Astrocyte (in vitro differentiated cells and primary cell): ENCODE measurements around the gene EPHB1.

Experiments used
- EZH2 ChIP-seq: IDR thresholded peaks from 2 replicates; pipeline ENCODE4 v1.6.1; 2012; ENCODE audit warnings: mild to moderate bottlenecking, low read length, inconsistent platforms; ENCODE audit not compliant: insufficient read depth
- TF ChIP-seq, protein P1 (sequence below): IDR thresholded peaks from 2 replicates; pipeline ENCODE4 v1.5.1; 2011; ENCODE audit warnings: low read depth, mild to moderate bottlenecking, inconsistent platforms, low read length, moderate library complexity; ENCODE audit not compliant: insufficient read depth

DNA sequence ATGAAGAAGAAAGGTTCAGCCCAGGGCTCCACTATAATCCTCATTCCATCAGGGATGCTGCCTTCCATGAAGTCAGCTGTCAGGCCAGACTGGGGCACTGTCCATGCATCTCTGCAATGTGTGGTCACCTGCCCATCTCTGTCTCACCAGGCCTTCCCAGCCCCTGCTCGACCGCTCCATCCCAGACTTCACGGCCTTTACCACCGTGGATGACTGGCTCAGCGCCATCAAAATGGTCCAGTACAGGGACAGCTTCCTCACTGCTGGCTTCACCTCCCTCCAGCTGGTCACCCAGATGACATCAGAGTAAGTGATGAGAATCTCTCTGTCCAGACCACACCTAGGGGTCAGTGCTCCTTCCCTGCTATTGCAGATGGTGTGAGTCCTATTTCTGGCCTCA is 454.1 kb downstream of the EPHB1 start:
- TF ChIP-seq, protein P1, sequence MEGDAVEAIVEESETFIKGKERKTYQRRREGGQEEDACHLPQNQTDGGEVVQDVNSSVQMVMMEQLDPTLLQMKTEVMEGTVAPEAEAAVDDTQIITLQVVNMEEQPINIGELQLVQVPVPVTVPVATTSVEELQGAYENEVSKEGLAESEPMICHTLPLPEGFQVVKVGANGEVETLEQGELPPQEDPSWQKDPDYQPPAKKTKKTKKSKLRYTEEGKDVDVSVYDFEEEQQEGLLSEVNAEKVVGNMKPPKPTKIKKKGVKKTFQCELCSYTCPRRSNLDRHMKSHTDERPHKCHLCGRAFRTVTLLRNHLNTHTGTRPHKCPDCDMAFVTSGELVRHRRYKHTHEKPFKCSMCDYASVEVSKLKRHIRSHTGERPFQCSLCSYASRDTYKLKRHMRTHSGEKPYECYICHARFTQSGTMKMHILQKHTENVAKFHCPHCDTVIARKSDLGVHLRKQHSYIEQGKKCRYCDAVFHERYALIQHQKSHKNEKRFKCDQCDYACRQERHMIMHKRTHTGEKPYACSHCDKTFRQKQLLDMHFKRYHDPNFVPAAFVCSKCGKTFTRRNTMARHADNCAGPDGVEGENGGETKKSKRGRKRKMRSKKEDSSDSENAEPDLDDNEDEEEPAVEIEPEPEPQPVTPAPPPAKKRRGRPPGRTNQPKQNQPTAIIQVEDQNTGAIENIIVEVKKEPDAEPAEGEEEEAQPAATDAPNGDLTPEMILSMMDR, result no peak
- TF ChIP-seq EZH2, result no peak
